Esophagus muscularis mucosa (tissue), 3 donors: ENCODE measurements around the gene DSG4.

Experiments used
- CTCF ChIP-seq, 3 experiments: fragments of 200-600 bp in 2 of 3; fragments of 450-650 bp in 1 of 3; sonication (generic) in 2 of 3; IDR thresholded peaks; one replicate each; pipeline ENCODE4 v1.5.1; 2017 to 2019; ENCODE audit warnings: antibody characterized with exemption in 3 of 3, mild to moderate bottlenecking in 2 of 3, moderate library complexity in 1 of 3
- POLR2AphosphoS5 ChIP-seq, 2 donors: sonication (generic); formaldehyde crosslinking; IDR thresholded peaks; one replicate each; pipeline ENCODE4 v1.6.1; 2017; ENCODE audit warnings: antibody characterized with exemption in 2 of 2

GRCh38 chr18:31343454-31343853, 33.1 kb upstream of the DSG4 start:
- TF ChIP-seq POLR2AphosphoS5 (IDR thresholded peaks at IDR 0.05), result no peak
- TF ChIP-seq CTCF (IDR thresholded peaks at IDR 0.05), result no peak
